Measurements from ENCODE around the gene ZMYND12. TPM values are rescaled to one million over a fixed set of nuclear protein-coding genes. Genes with fewer than 3 reads are reported as not detected.

Gene ZMYND12
- total and polyA plus RNA-seq, 2 of the 4 experiments (the other 2 are of a cell fraction) = under 0.01 to 0.03 TPM

- TF ChIP-seq CTCF (conservative IDR thresholded peaks at IDR 0.05; ENCODE audit: low read depth, low read length) (no peak), CHD1 (IDR thresholded peaks at IDR 0.05; ENCODE audit: low read depth, low read length) (no peak), RAD21 (IDR thresholded peaks at IDR 0.05; ENCODE audit: low read length) (no peak), MAFK (IDR thresholded peaks at IDR 0.05; ENCODE audit: low read depth, low read length) (no peak), SMC3 (IDR thresholded peaks at IDR 0.05; ENCODE audit: low read depth, low read length) (no peak), MXI1 (IDR thresholded peaks at IDR 0.05; ENCODE audit: borderline replicate concordance, low read depth, low read length) (no peak), FOS (IDR thresholded peaks at IDR 0.05; ENCODE audit: low read depth, low read length) (no peak), BHLHE40 (IDR thresholded peaks at IDR 0.05; ENCODE audit: low read depth, low read length) (no peak), ELK1 (IDR thresholded peaks at IDR 0.05; ENCODE audit: borderline replicate concordance, low read depth, low read length) (no peak), RCOR1 (IDR thresholded peaks at IDR 0.05; ENCODE audit: insufficient replicate concordance, low read length) (no peak), RFX5 (IDR thresholded peaks at IDR 0.05; ENCODE audit: low read depth, low read length) (no peak), USF2 (IDR thresholded peaks at IDR 0.05; ENCODE audit: low read depth, low read length) (no peak)
- no peak overlapping the region for H3K4me2 ChIP-seq (ENCODE audit: low read depth, low read length)
- POLR2A ChIA-PET (ENCODE audit: unreplicated experiment) = no interaction called here
Observed at GRCh38 chr1:42433369-42433768, 22.5 kb downstream of the ZMYND12 start.

More at GRCh38 chr1:42433369-42433768, 22.5 kb downstream of the ZMYND12 start:
- Histone ChIP-seq H3K36me3 (ENCODE audit: control insufficient read depth, insufficient read depth, low read length) (no peaks in the 10 kb centered on the region), H2AK5ac (ENCODE audit: low read depth, low read length) (no peak overlapping the region), H2AFZ (replicated peaks; ENCODE audit: low read length, poor library complexity) (no peak overlapping the region), H3K9me3 (ENCODE audit: control insufficient read depth, insufficient read depth, low read length) (no peaks in the 10 kb centered on the region), H3K27ac (ENCODE audit: insufficient read depth, low read length) (no peak overlapping the region), H3K27me3 (ENCODE audit: control insufficient read depth, insufficient read depth, low read length) (peaks cover 7% of the 10 kb centered on the region), H2BK20ac (ENCODE audit: low read depth, low read length) (no peak overlapping the region), H3K79me1 (ENCODE audit: low read depth in 1 of 2, low read length in 2 of 2) (no peaks in the 10 kb centered on the region), H3K23ac (ENCODE audit: low read depth, low read length) (no peak overlapping the region), H3K9ac (ENCODE audit: low read depth, low read length) (no peak overlapping the region), H3K4me3 (ENCODE audit: insufficient read depth, low read depth, low read length) (no peak overlapping the region), H4K5ac (ENCODE audit: low read depth, low read length) (no peak overlapping the region), H2BK15ac (ENCODE audit: low read depth, low read length) (no peak overlapping the region), H2AK9ac (replicated peaks; ENCODE audit: low read depth, low read length, poor library complexity) (no peak overlapping the region), H3K4ac (ENCODE audit: low read depth, low read length) (no peak overlapping the region), H3K4me1 (ENCODE audit: control insufficient read depth, insufficient read depth, low read length) (no peaks in the 10 kb centered on the region), H4K91ac (ENCODE audit: insufficient read depth, low read depth, low read length) (no peak overlapping the region), H3K9me1 (ENCODE audit: insufficient read depth, low read length) (no peaks in the 10 kb centered on the region), H2BK5ac (ENCODE audit: low read depth, low read length, poor library complexity, severe bottlenecking) (no peak overlapping the region), H2BK120ac (ENCODE audit: low read depth, low read length) (no peak overlapping the region), H3K56ac (ENCODE audit: extremely low read depth, insufficient read depth, low read length) (no peak overlapping the region), H4K8ac (ENCODE audit: low read depth in 2 of 2, low read length in 2 of 2) (no peak overlapping the region), H4K20me1 (ENCODE audit: insufficient read depth, low read length) (no peaks in the 10 kb centered on the region), H3K18ac (ENCODE audit: low read depth, low read length) (no peak overlapping the region), H3K14ac (replicated peaks; ENCODE audit: low read depth, low read length) (no peak overlapping the region)
- dilution Hi-C loops (cut with HindIII; ENCODE audit: low sequenced_read_pairs, unreplicated experiment) (no loop called here), intact Hi-C loops (cut with micrococcal nuclease) (no loop called here), in situ Hi-C loops (cut with MboI; ENCODE audit: low sequenced_read_pairs) (no loop called here)
- no TSS peak for BruUV-seq (replicated peaks)
- DNase-seq = no peak
- WGBS, 2 experiments (ENCODE audit: extremely low coverage in 2 of 2, insufficient read length in 1 of 2) = 70% methylated on average over 3 of the region's 6 CpGs; no CpG with 5 or more reads in 1 of the 2 experiments
- CTCF ChIA-PET = no interaction called here
- no peak for ATAC-seq (ENCODE audit: low read depth)

All from IMR-90 (cell line).